ENCODE data around the gene TSHZ2.

- TF ChIP-seq CTCF (IDR thresholded peaks at IDR 0.05; ENCODE audit: extremely low read depth in 1 of 2, insufficient read depth in 1 of 2, low read depth in 1 of 2, low read length in 2 of 2) (no peak), FOS (IDR thresholded peaks at IDR 0.05; ENCODE audit: borderline replicate concordance, insufficient read depth, low read length) (no peak), POLR2A (IDR thresholded peaks at IDR 0.05; ENCODE audit: low read depth, low read length) (no peak), JUN (IDR thresholded peaks at IDR 0.05; ENCODE audit: borderline replicate concordance, insufficient read depth, insufficient read length, low read depth) (no peak)
- TF ChIP-seq, protein P1, sequence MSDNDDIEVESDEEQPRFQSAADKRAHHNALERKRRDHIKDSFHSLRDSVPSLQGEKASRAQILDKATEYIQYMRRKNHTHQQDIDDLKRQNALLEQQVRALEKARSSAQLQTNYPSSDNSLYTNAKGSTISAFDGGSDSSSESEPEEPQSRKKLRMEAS (IDR thresholded peaks at IDR 0.05; ENCODE audit: insufficient read depth, insufficient read length) = no peak
Measured at GRCh38 chr20:52972190-52972937, at the start of gene TSHZ2.
